GM21390 (cell line): ENCODE data around the gene FRYL.
A peak's percentile ranks its signal among the peaks of the same experiment; 100 is the strongest.

ENCODE experiments used
- ATAC-seq: cut with Tn5 transposase; IDR thresholded peaks from one replicate; pipeline ENCODE4 v1.9.1; 2021; ENCODE audit not compliant: unreplicated experiment

The FRYL gene

GRCh38 chr4:48634688-48635308 is 145.3 kb downstream of the FRYL start:
- ATAC-seq, result no peak

DNA sequence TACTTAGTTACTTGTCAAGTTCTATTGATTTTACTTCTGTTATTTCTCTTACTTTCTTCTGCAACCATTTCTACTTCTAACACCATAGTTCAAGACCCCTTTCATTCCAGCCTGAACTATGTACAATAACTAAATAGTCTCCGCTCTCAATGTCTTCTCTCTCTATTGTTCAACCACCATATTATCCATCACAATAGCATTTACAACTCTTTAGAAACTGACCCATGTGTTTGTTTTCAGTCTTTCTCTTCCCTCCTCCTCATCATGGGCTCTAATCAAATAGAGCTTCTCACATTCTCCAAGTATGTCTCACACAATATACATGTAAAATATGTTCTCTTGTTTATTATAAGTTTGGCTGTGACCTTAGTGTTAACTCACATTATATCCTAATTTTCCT is 146.4 kb downstream of the FRYL start:
- no peak for ATAC-seq

DNA sequence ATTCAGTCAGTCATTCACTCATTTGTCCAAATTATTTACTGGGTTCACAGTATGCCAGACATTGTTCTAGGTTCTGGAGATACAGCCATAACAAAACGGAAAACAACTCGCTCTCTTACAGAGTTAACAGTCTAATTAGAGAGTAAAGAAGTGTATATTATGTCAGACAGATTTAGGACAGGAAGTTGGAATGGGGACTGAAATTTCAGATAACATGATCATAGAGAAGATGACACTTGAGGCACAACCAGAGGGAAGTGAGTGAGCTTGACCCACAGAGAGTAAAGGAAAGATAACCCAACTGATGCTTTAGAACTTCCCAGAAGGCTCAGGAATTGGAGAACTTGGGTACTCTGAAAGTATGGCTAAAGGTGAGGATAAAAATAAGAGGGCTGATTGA is 150.6 kb downstream of the FRYL start:
- ATAC-seq, result no peak

DNA sequence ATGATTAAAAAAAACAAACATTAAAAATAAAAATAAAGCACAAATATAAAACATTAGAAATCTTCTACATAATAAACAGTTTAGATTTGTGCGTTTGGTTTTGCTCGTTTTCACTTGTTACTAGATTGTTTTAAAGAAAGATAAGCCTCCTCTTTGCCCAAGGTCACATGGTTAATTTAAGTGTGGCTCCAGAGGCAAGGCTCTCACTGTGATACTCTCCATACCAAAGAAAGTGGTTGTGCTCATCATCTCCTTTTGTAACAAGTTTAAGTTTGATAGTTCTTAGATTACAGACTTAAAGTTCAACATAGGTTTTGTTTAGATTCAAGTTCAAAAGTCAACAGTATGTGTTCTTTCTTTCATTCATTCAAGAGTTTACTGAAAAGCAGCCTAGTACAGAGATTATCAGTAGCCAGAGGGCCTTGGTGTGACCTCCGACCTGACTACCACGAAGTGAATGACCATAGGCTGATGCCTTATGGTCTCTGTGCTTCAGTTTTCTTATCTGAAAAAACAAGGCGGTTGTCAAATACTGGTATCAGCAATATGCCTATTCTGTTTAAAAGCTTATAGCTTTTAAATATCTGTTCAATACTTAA is 156.8 kb downstream of the FRYL start:
- no peak for ATAC-seq

DNA sequence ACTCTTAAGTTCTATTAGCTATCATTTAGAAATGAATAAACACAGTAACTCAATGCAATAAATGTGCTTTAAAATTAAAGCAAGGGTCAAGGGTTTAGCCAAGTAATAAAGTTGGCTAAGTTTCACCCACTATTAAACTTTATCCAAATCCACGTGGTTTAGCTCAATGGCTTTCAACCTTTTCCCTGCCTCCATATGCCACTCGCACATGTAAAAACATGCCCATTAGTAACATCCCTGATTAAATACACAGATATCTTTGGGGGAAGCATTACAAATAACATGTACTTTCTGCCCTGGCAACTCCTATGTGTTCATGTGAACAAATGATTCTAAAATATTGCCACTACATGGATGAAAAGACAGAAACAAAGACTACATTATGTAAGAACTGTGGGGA is 159.2 kb downstream of the FRYL start:
- ATAC-seq, result no peak

- no peak for ATAC-seq
Observed at GRCh38 chr4:48620093-48620492, 160.0 kb downstream of the FRYL start.

DNA sequence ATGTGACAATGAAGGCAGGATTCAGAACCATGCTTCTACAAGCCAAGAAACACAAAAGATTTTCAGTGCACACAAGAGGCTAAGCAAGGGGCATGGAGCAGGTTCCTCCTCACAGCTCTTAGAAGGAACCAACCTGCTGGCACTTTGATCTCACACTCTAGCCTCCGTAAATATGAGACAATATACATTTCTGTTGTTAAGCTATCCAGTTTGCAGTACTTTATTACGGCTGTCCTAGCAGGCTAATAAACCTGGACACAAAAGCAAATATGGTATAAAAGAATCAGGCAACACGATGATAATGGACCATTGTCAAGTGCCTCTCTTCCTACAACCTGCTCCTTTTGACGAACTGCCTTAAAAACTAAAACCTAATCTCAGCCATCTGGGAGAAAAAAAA is 175.6 kb downstream of the FRYL start:
- no peak for ATAC-seq

DNA sequence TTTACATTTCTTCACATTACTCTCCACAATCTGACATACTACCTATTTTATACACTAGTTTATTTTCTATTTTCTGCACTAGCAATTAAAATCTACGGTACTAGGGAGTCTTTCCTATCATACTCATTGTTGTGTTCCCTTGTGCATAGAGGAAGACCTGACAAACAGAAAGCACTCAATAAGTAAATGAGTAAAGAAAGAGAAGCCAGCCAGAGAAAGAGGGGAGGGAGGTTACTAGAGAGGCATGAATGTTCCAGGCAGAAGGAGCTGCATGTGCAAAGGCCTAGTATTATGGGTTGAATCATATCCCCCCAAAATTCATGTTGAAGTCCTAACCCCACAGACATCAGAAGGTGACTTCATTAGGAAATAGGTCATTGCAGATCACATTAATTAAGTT is 176.0 kb downstream of the FRYL start:
- no peak for ATAC-seq

DNA sequence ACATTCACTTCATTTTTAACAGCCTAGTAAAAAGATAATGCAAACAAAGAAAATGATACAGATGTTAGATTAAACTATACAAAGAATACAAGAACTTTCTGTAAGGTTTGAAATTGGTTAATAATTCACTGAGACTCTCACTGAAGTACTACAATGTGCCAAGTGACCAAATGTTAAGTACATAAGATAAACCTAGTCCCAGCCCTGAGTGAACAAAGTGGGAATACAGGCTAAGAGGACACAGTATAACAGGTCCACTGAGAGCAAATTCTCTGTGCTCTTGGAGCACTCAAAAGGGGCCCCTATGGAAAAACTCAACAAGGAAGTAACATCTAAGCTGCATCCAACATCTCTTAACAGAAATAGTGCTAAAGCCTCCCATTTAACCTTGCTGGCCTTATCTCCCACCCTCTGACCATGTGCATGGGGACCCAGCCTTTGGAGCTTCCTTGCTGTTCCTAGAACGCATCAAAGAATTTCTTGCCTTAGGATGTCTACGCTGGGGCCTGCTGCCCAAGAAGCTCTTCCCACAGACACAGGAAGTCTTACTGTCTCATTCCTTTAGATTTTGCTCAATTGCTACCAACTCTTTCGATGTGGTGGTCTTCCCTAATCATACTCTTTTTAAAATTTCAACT is 176.6 kb downstream of the FRYL start:
- ATAC-seq, result no peak

GRCh38 chr4:48602763-48603162 is 177.3 kb downstream of the FRYL start:
- ATAC-seq, result no peak

GRCh38 chr4:48602222-48602621 is 177.9 kb downstream of the FRYL start:
- no peak for ATAC-seq

DNA sequence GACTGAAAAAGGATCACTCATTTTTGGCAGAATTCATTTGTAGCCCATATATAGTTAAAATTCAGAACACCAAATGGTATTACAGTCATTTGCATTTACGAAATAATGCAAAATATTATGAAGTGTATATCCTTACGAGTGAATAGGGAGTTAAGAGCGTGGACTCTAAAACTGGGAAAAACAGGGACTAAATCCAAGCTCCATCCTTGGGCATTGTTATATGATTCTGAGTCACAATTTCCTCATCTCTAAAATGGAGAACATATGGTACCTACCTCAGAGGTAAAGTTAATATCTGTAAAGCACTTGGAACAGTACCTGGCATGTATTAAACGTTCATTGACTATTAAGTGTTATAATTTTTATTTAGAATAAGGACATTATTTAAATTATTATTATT is 183.7 kb downstream of the FRYL start:
- no peak for ATAC-seq

DNA sequence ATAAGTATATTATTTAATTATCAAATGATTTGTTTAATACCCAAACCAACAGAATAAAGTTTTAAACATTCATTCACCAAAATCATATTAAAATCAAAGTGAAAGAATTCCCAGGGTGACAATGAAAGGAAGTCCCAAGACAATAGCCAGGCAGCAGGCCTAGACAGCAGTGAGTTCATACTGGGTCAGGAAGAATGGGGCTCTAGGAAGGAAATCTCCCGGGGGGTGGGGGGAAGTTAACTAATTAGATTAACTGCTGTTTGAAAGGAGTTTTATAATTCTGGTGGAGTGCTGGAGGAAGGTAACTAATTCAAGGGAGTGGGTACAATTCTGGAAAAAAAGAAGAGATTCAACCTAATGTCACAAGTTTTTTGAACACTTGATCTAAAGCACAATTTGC is 185.9 kb downstream of the FRYL start:
- ATAC-seq, result no peak

- ATAC-seq, result no peak
Observed at GRCh38 chr4:48591372-48591771, 188.7 kb downstream of the FRYL start.

DNA sequence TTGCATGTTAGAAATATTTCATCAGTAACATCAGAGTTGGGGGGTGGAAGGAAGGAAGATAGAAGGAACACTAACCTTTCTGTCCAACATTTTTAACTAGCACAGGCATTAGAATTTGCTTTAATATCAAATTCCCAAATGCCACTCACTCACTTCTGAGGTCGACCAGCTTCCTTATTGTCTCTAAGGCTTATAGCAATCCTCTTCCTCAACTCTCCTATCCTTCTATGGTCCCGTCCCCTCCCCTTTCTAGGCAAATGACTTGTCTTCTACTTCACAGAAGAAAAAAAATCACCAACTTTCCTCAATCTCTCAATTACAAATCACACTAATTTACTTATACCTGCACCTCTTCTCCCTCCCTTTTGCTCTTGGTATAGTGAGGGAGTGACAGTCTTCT is 189.2 kb downstream of the FRYL start:
- no peak for ATAC-seq

DNA sequence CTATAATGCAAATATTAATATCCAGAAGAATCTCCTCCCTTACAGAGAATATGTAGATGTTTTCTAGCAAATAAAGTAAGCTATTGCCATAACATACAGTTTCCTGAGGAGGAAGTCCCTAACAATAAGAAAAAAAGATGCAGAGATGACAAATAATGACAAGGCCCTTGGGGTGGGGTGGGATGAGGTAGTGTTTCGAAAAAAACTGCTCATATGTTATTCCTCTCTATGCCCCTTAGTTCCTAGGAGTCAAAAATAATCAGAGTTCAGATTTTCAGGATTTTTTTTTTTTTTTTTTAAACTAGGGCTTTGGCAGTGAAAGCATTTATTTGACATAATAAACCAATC is 191.0 kb downstream of the FRYL start:
- no peak for ATAC-seq

DNA sequence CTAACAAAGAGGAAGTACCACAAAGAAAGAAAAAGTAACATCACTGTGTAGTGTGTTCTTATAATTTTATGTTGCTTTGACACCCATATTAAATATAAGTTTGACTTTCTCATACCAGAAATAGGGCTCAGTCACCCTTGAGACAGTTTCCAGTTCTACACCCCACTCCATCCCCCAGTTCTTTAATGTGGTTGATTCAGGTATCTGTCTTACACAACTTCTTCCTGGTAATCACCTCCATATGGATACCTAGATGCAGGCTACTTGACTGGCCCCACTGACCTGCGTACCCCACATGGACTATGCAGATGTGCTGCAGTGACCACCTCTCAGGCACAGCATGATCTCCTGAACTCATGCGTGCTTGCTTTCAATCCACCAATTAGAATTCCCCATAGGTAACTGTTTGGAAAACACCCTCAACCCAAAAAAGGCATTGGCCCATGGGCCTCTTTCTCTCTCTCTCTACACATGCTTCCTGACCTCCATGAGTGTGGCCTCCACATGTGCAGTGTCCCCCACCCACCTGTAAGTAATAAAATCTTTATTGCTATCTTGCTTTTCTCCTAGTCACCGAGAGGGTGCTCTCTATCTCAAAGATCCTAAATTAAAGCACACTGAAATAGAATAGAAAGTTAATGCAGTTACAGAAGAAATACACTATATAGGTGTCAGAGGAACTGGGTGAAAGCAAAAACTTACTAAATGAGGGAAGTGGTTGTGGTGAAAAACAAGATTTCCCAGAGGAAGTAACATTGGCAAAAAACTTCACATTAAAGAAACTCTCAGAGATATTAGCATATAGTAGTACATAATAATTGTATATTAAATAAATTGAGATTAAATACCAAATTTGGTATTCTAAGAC is 191.6 kb downstream of the FRYL start:
- no peak for ATAC-seq

DNA sequence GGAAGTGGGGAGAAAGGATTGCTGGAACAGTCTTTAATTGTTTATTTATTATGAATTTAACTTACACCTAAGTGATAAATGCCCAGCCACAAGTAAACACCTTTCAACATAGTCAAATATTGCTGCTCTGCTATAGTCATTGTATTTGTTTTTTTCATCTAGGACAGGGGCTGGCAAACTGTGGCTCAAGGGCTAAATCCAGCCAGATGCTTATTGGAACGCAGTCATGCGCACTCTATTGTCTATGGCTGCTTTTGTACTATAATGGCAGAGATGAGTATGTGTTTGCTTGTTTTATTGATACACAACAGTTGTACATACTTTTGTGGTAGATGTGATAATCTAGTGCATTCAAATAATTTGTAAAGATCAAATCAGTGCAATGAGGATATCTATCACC is 194.7 kb downstream of the FRYL start:
- no peak for ATAC-seq

DNA sequence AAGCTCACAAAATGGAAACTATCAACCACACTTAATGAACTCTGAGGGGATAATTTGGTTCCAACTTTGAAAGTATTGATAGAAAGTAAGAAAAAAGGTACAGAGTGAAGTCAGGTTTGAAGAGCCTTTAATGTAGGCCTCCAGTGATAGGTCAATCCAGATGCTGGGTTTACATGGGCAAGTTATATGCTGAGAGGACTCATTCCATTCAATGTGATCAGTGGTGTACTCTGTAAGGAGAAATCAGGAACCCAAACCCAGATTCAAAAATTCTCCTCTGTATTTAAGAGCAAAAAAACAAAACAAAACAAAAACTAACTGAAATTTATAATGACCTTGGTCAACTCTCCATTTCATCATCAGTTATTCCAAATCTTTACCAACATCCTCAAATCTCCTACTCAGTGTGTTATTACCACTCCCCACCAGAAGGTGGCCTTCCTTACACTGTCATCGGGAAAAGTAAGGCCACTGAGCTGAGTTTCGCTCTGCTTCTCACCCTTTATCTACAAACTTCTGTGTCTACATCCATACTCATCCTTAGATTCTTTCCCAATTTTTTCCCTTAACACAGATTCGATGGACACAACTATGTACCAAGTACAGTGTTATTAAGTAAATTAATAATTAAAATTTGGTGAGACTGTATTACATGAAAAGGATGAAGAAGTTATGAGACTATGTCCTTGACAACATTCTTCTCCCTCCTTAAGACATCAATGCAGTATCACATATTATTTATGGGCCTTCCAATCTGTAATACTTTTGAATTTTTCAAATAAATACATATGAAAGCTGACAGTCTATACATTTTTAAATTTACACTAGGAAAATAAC is 201.7 kb downstream of the FRYL start:
- ATAC-seq, result peak; percentile 84

DNA sequence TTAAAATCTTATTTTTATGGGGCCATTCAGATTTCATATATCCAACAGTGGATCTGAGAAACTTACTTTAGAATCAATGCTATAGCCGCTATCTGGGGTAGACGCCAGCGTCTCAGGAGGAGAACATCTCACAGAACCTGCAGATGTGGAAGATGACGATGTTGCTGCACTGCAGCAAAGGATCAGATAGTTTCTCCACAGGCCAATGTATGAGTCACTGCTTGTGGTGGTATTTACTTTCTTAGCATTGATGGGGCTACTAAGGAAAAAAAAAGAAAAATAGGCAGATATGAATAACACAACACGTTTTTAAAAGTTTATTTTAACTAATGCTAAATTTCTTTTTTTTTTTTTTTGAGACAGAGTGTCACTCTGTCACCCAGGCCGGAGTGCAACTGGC is 204.1 kb downstream of the FRYL start:
- ATAC-seq, result no peak

DNA sequence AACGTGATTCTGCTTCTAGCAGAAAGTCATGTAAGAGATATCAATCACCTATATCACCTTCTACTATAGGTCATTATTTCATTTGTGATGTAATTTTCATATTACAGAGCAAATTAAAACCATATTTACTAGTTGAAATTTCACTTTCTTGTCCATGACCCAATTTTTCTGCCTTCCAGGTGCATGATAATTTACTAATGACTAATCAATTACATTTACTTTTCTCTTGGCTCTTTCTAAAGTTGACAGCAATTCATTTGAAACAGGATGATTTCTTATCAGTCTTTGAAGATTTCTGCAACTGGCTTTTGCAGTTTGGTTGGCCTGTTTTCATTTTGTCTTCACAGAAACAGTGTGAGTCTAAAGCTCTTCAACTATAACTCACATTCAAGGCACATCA is 208.6 kb downstream of the FRYL start:
- ATAC-seq, result no peak
